Measurements from ENCODE around the gene ABLIM2. TPM values are rescaled to one million over a fixed set of nuclear protein-coding genes. Genes with fewer than 3 reads are reported as not detected.

The ABLIM2 gene
- total RNA-seq, 1 experiment from 2014 or later: 6.1 TPM

DNA sequence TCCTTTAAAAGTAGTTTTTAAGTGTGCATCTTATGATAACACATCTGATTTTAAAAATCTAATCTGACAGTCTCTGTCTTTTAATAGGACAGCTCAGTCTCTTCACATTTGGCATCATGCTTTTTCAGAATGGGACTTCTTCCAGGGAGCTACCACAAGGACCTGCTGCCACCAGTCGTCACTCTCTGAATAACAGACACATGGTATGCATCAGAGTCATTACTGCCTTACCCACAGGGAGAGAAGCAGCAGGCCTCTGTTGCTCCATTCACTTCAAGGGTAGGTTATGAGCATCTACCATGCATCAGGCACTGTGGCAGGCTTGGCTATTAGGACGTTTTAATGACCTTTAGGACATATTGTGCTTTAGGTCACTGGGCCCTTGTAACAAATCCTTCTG lies 169.0 kb downstream of the ABLIM2 start:
- Histone ChIP-seq H3K9me2 (ENCODE audit: insufficient read depth) (no peaks in the 10 kb centered on the region), H4K20me1 (ENCODE audit: insufficient read depth) (no peaks in the 10 kb centered on the region), H2AFZ (ENCODE audit: low read depth, low read length, poor library complexity, severe bottlenecking) (no peak overlapping the region), H3K4me3 (replicated peaks in 1 of 2; ENCODE audit: low read depth in 1 of 2, low read length in 2 of 2) (no peak overlapping the region), H3K27me3 (ENCODE audit: insufficient read depth, low read length) (no peaks in the 10 kb centered on the region), H3K27ac (ENCODE audit: low read depth, low read length) (no peak overlapping the region), H3K36me3 (ENCODE audit: control insufficient read depth in 1 of 2, insufficient read depth in 2 of 2, low read length in 2 of 2) (no peaks in the 10 kb centered on the region), H3K9me3 (ENCODE audit: control insufficient read depth in 1 of 2, insufficient read depth in 1 of 2, low read depth in 1 of 2, low read length in 2 of 2) (no peaks in the 10 kb centered on the region), H3K4me2 (ENCODE audit: low read length) (no peak overlapping the region), H3K9ac (ENCODE audit: low read length) (no peak overlapping the region), H3K4me1 (ENCODE audit: control insufficient read depth in 1 of 2, insufficient read depth in 2 of 2, low read length in 2 of 2) (no peaks in the 10 kb centered on the region), H3K79me2 (ENCODE audit: insufficient read depth, low read length) (no peaks in the 10 kb centered on the region)
- ChIA-PET RAD21 (ENCODE audit: low non-redundant PET in 1 of 2, low total read pairs in 2 of 2, uncharacterized antibody in 2 of 2, unreplicated experiment in 2 of 2) (no interaction called here), POLR2A (no interaction called here), CTCF (interaction anchor here (1.3 to 6.8 kb wide), 2 partner anchors 21 to 186 kb away, joined by 3 to 82 read pairs; no protein-coding TSS in a partner anchor)
- ATAC-seq (no peak), DNase-seq (ENCODE audit: low read depth, low spot score) (no peak)
- TF ChIP-seq CEBPB (IDR thresholded peaks at IDR 0.05; ENCODE audit: low read depth) (no peak), TCF7L2 (IDR thresholded peaks at IDR 0.05; ENCODE audit: borderline replicate concordance, extremely low read depth, insufficient read depth, insufficient read length) (no peak), ZFX (IDR thresholded peaks at IDR 0.05) (no peak), YY1 (IDR thresholded peaks at IDR 0.05; ENCODE audit: extremely low read depth, insufficient replicate concordance, low read depth, low read length) (no peak), POLR2A (IDR thresholded peaks at IDR 0.05; ENCODE audit: borderline replicate concordance, extremely low read depth, insufficient read depth, insufficient read length) (no peak), SP1 (IDR thresholded peaks at IDR 0.05; ENCODE audit: low read depth) (no peak), SRF (IDR thresholded peaks at IDR 0.05; ENCODE audit: low read depth) (no peak), ZNF274 (IDR thresholded peaks at IDR 0.05; ENCODE audit: low read depth, low read length) (no peak), EZH2phosphoT487 (IDR thresholded peaks at IDR 0.05; ENCODE audit: borderline replicate concordance) (no peak), CBX3 (IDR thresholded peaks at IDR 0.05; ENCODE audit: low read depth) (no peak), ELF1 (IDR thresholded peaks at IDR 0.05; ENCODE audit: borderline replicate concordance, low read depth) (no peak), RAD21 (IDR thresholded peaks at IDR 0.05; ENCODE audit: low read depth) (no peak), POLR2AphosphoS5 (IDR thresholded peaks at IDR 0.05; ENCODE audit: low read depth, low read length) (no peak), EGR1 (IDR thresholded peaks at IDR 0.05; ENCODE audit: low read depth) (no peak), EZH2 (IDR thresholded peaks at IDR 0.05) (no peak), JUND (IDR thresholded peaks at IDR 0.05) (no peak), FOSL1 (IDR thresholded peaks at IDR 0.05; ENCODE audit: low read depth) (no peak)
- TF ChIP-seq, protein P1, sequence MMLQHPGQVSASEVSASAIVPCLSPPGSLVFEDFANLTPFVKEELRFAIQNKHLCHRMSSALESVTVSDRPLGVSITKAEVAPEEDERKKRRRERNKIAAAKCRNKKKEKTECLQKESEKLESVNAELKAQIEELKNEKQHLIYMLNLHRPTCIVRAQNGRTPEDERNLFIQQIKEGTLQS (IDR thresholded peaks at IDR 0.05): no peak
- TF ChIP-seq, protein P2, sequence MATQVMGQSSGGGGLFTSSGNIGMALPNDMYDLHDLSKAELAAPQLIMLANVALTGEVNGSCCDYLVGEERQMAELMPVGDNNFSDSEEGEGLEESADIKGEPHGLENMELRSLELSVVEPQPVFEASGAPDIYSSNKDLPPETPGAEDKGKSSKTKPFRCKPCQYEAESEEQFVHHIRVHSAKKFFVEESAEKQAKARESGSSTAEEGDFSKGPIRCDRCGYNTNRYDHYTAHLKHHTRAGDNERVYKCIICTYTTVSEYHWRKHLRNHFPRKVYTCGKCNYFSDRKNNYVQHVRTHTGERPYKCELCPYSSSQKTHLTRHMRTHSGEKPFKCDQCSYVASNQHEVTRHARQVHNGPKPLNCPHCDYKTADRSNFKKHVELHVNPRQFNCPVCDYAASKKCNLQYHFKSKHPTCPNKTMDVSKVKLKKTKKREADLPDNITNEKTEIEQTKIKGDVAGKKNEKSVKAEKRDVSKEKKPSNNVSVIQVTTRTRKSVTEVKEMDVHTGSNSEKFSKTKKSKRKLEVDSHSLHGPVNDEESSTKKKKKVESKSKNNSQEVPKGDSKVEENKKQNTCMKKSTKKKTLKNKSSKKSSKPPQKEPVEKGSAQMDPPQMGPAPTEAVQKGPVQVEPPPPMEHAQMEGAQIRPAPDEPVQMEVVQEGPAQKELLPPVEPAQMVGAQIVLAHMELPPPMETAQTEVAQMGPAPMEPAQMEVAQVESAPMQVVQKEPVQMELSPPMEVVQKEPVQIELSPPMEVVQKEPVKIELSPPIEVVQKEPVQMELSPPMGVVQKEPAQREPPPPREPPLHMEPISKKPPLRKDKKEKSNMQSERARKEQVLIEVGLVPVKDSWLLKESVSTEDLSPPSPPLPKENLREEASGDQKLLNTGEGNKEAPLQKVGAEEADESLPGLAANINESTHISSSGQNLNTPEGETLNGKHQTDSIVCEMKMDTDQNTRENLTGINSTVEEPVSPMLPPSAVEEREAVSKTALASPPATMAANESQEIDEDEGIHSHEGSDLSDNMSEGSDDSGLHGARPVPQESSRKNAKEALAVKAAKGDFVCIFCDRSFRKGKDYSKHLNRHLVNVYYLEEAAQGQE (IDR thresholded peaks at IDR 0.05; ENCODE audit: low read depth): no peak
- TF ChIP-seq, protein P3, sequence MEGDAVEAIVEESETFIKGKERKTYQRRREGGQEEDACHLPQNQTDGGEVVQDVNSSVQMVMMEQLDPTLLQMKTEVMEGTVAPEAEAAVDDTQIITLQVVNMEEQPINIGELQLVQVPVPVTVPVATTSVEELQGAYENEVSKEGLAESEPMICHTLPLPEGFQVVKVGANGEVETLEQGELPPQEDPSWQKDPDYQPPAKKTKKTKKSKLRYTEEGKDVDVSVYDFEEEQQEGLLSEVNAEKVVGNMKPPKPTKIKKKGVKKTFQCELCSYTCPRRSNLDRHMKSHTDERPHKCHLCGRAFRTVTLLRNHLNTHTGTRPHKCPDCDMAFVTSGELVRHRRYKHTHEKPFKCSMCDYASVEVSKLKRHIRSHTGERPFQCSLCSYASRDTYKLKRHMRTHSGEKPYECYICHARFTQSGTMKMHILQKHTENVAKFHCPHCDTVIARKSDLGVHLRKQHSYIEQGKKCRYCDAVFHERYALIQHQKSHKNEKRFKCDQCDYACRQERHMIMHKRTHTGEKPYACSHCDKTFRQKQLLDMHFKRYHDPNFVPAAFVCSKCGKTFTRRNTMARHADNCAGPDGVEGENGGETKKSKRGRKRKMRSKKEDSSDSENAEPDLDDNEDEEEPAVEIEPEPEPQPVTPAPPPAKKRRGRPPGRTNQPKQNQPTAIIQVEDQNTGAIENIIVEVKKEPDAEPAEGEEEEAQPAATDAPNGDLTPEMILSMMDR (IDR thresholded peaks at IDR 0.05 in 2 of 3, conservative IDR thresholded peaks at IDR 0.05 in 1 of 3; ENCODE audit: borderline replicate concordance in 1 of 3, insufficient read depth in 1 of 3, low read depth in 2 of 3, low read length in 2 of 3): no peak
- intact Hi-C loops (cut with micrococcal nuclease): no loop called here
- no TSS peak for BruUV-seq (replicated peaks)
